WTC11 (cell line): ENCODE results near the gene SYCP2. TPM values are rescaled to one million over a fixed set of nuclear protein-coding genes. Genes with fewer than 3 reads are reported as not detected.

Experiments
- AFF4 ChIP-seq: sonication (generic); formaldehyde crosslinking; IDR thresholded peaks from 2 replicates; pipeline ENCODE4 v1.8.1; 2023; ENCODE audit warnings: mild to moderate bottlenecking, missing genetic modification reagents, borderline replicate concordance
- ATF1 ChIP-seq: sonication (generic); formaldehyde crosslinking; IDR thresholded peaks from 2 replicates; pipeline ENCODE4 v1.8.1; 2023; ENCODE audit warnings: mild to moderate bottlenecking, moderate library complexity, missing genetic modification reagents
- CBFB ChIP-seq: sonication (generic); formaldehyde crosslinking; IDR thresholded peaks from 2 replicates; pipeline ENCODE4 v1.8.1; 2022; ENCODE audit warnings: mild to moderate bottlenecking, low read depth, missing genetic modification reagents
- CREB1 ChIP-seq: sonication (generic); formaldehyde crosslinking; IDR thresholded peaks from 2 replicates; pipeline ENCODE4 v1.8.0; 2023; ENCODE audit warnings: mild to moderate bottlenecking, missing genetic modification reagents
- CTCF ChIP-seq: fragments of 200-600 bp; IDR thresholded peaks from 2 replicates; pipeline ENCODE4 v1.8.0; 2022; ENCODE audit warnings: antibody characterized with exemption
- E2F5 ChIP-seq: sonication (generic); formaldehyde crosslinking; IDR thresholded peaks from 2 replicates; pipeline ENCODE4 v1.8.1; 2022; ENCODE audit warnings: mild to moderate bottlenecking, moderate library complexity, missing genetic modification reagents
- HMGXB4 ChIP-seq: sonication (generic); formaldehyde crosslinking; IDR thresholded peaks from 2 replicates; pipeline ENCODE4 v1.8.1; 2023; ENCODE audit warnings: mild to moderate bottlenecking, moderate library complexity, missing genetic modification reagents
- NR3C1 ChIP-seq: sonication (generic); formaldehyde crosslinking; conservative IDR thresholded peaks from 2 replicates; pipeline ENCODE4 v1.8.1; 2023; ENCODE audit warnings: low read depth, mild to moderate bottlenecking, missing genetic modification reagents
- RELA ChIP-seq: sonication (generic); formaldehyde crosslinking; IDR thresholded peaks from 2 replicates; pipeline ENCODE4 v1.8.1; 2022; ENCODE audit warnings: missing genetic modification reagents, mild to moderate bottlenecking, borderline replicate concordance
- RORB ChIP-seq: fragments of 250-450 bp; sonication (Bioruptor Pico); IDR thresholded peaks from 2 replicates; pipeline ENCODE4 v1.9.0; 2021; ENCODE audit warnings: mild to moderate bottlenecking
- SMAD4 ChIP-seq: sonication (generic); formaldehyde crosslinking; IDR thresholded peaks from 2 replicates; pipeline ENCODE4 v1.8.0; 2022; ENCODE audit warnings: mild to moderate bottlenecking, missing genetic modification reagents
- STAT6 ChIP-seq: sonication (generic); formaldehyde crosslinking; conservative IDR thresholded peaks from 2 replicates; pipeline ENCODE4 v1.8.1; 2023; ENCODE audit warnings: mild to moderate bottlenecking, low read depth, missing genetic modification reagents, moderate library complexity
- USF2 ChIP-seq: sonication (generic); formaldehyde crosslinking; IDR thresholded peaks from 2 replicates; pipeline ENCODE4 v1.8.1; 2023; ENCODE audit warnings: mild to moderate bottlenecking, missing genetic modification reagents, moderate library complexity
- ZMAT4 ChIP-seq: fragments of 250-450 bp; sonication (Bioruptor Pico); IDR thresholded peaks from 2 replicates; pipeline ENCODE4 v1.9.0; 2021; ENCODE audit warnings: mild to moderate bottlenecking
- ZNF281 ChIP-seq: sonication (generic); formaldehyde crosslinking; IDR thresholded peaks from 2 replicates; pipeline ENCODE4 v1.8.0; 2023; ENCODE audit warnings: mild to moderate bottlenecking, missing genetic modification reagents
- ZNF425 ChIP-seq: fragments of 250-450 bp; sonication (Bioruptor Pico); conservative IDR thresholded peaks from 2 replicates; pipeline ENCODE4 v1.9.0; 2021; ENCODE audit warnings: mild to moderate bottlenecking
- ZSCAN18 ChIP-seq: fragments of 250-450 bp; sonication (Bioruptor Pico); IDR thresholded peaks from 2 replicates; pipeline ENCODE4 v2.1.2; 2022; ENCODE audit warnings: mild to moderate bottlenecking, moderate library complexity
- total RNA-seq: library from RNA; stranded (reverse); gene quantifications from 3 replicates; pipeline ENCODE4 v1.2.3, GENCODE V29; 2021

The SYCP2 gene
- total RNA-seq, 1 experiment from 2014 or later: 0.31 TPM

- no peak for TF ChIP-seq CTCF
- peak; percentile 27; the same call in 1 of the 2 replicates for TF ChIP-seq USF2 (CRISPR knock-in tag)
- TF ChIP-seq SMAD4 (CRISPR knock-in tag): peak; percentile 74
- no peak for TF ChIP-seq AFF4 (CRISPR knock-in tag)
- peak; percentile 79 for TF ChIP-seq ZNF281 (CRISPR knock-in tag)
- TF ChIP-seq ZNF425 (CRISPR knock-in tag): no peak
- no peak for TF ChIP-seq ZSCAN18
- TF ChIP-seq STAT6 (CRISPR knock-in tag): no peak
- 0 out of 2 replicates have a peak, but pooled peaks have one; percentile 45 for TF ChIP-seq ATF1 (CRISPR knock-in tag)
- TF ChIP-seq RORB (CRISPR knock-in tag): no peak
- peak; percentile 52; the same call in 1 of the 2 replicates for TF ChIP-seq RELA (CRISPR knock-in tag)
- peak; percentile 64; the same call in 1 of the 2 replicates for TF ChIP-seq E2F5 (CRISPR knock-in tag)
- TF ChIP-seq CBFB (CRISPR knock-in tag): no peak
- no peak; the same call in 1 of the 2 replicates for TF ChIP-seq HMGXB4 (CRISPR knock-in tag)
- no peak for TF ChIP-seq ZMAT4 (CRISPR knock-in tag)
- TF ChIP-seq CREB1 (CRISPR knock-in tag): no peak
- TF ChIP-seq NR3C1 (CRISPR knock-in tag): no peak
These were observed 5.8 kb upstream of the SYCP2 start (continued) for GRCh38 chr20:59939052-59939878.
